ENCODE measurements around the gene FLNA.

DNA sequence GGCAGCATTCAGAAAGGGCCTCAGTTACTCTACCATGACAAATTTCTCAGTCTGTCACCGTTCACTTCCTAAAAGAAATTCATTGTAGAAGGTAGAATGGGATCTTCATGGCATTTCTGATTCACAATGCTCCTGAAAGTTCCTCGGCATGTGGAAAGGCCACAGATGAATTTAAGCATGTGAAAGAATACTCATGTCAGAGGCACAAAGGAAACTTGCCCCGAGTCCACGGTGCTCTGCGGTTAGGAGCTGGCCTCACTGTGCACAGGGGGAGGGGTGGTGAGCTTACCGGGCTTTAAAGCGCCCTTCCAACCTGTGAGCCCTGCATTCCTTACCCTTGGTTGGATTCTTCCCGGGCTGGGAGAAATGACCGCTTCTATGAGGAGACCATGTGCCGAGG is 69.6 kb downstream of the FLNA start:
- TF ChIP-seq, protein P1, sequence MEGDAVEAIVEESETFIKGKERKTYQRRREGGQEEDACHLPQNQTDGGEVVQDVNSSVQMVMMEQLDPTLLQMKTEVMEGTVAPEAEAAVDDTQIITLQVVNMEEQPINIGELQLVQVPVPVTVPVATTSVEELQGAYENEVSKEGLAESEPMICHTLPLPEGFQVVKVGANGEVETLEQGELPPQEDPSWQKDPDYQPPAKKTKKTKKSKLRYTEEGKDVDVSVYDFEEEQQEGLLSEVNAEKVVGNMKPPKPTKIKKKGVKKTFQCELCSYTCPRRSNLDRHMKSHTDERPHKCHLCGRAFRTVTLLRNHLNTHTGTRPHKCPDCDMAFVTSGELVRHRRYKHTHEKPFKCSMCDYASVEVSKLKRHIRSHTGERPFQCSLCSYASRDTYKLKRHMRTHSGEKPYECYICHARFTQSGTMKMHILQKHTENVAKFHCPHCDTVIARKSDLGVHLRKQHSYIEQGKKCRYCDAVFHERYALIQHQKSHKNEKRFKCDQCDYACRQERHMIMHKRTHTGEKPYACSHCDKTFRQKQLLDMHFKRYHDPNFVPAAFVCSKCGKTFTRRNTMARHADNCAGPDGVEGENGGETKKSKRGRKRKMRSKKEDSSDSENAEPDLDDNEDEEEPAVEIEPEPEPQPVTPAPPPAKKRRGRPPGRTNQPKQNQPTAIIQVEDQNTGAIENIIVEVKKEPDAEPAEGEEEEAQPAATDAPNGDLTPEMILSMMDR (IDR thresholded peaks at IDR 0.05 in 8 of 11, conservative IDR thresholded peaks at IDR 0.05 in 3 of 11), result no peak
- TF ChIP-seq POLR2AphosphoS5 (IDR thresholded peaks at IDR 0.05) (no peak), POLR2A (IDR thresholded peaks at IDR 0.05) (no peak)
